ENCODE results near the gene UBE2R2.
"Not testable (repeated sequence)": the region's sequence is repeated elsewhere in the genome, so short reads cannot be mapped to it uniquely, and the experiment has no call there.

The UBE2R2 gene

GRCh38 chr9:33787839-33788238, 29.1 kb upstream of the UBE2R2 start (continued):
- no peak for TF ChIP-seq ZBTB11 (tag by site-specific recombination; conservative IDR thresholded peaks at IDR 0.05; ENCODE audit: low read depth)

- not testable (repeated sequence) for H3K4me1 ChIP-seq (ENCODE audit: control insufficient read depth, insufficient read depth, low read length); H3K9me3 ChIP-seq (ENCODE audit: control insufficient read depth, insufficient read depth, low read depth, low read length); H3K4me3 ChIP-seq (ENCODE audit: low read depth, low read length); H3K36me3 ChIP-seq (ENCODE audit: control insufficient read depth in 2 of 2, insufficient read depth in 1 of 2, low read length in 2 of 2); H3K27ac ChIP-seq (ENCODE audit: extremely low read depth, low read depth, low read length)
- ChIA-PET POLR2A (interaction anchor here (0.6 kb wide), 1 partner anchor 112 kb away, joined by 3 read pairs; no protein-coding TSS in a partner anchor), CTCF (interaction anchor here (0.8 to 1.5 kb wide), 2 partner anchors 11 to 135 kb away, joined by 4 to 5 read pairs; no protein-coding TSS in a partner anchor)
Observed at GRCh38 chr9:33789429-33789828, 27.5 kb upstream of the UBE2R2 start.

- ChIA-PET CTCF (interaction anchor here (2.0 to 2.6 kb wide), 3 partner anchors 12 to 53 kb away, joined by 6 to 24 read pairs (median 19); no protein-coding TSS in a partner anchor), POLR2A (no interaction called here)
- Histone ChIP-seq H3K27ac (ENCODE audit: extremely low read depth, low read depth, low read length) (no peak overlapping the region), H3K9me3 (ENCODE audit: control insufficient read depth, insufficient read depth, low read depth, low read length) (no peaks in the 10 kb centered on the region), H3K36me3 (ENCODE audit: control insufficient read depth in 2 of 2, insufficient read depth in 1 of 2, low read length in 2 of 2) (no peaks in the 10 kb centered on the region), H3K4me3 (ENCODE audit: low read depth, low read length) (no peak overlapping the region), H3K4me1 (ENCODE audit: control insufficient read depth, insufficient read depth, low read length) (no peaks in the 10 kb centered on the region)
- TF ChIP-seq ZNF560 (tag by site-specific recombination; IDR thresholded peaks at IDR 0.05; ENCODE audit: borderline replicate concordance) = no peak
- no peak for TF ChIP-seq ZNF112 (tag by site-specific recombination; IDR thresholded peaks at IDR 0.05)
- TF ChIP-seq ZNF211 (tag by site-specific recombination; IDR thresholded peaks at IDR 0.05; ENCODE audit: low read depth) = no peak
- no peak for TF ChIP-seq ZNF571 (tag by site-specific recombination; IDR thresholded peaks at IDR 0.05)
- no peak for TF ChIP-seq ZIC2 (tag by site-specific recombination; IDR thresholded peaks at IDR 0.05)
- no peak for TF ChIP-seq ZNF221 (tag by site-specific recombination; IDR thresholded peaks at IDR 0.05; ENCODE audit: borderline replicate concordance)
- no peak for TF ChIP-seq GLI4 (tag by site-specific recombination; IDR thresholded peaks at IDR 0.05)
- no peak for TF ChIP-seq KLF16 (tag by site-specific recombination; IDR thresholded peaks at IDR 0.05)
Observed at GRCh38 chr9:33791117-33791516, 25.8 kb upstream of the UBE2R2 start.

GRCh38 chr9:33793496-33793895, 23.5 kb upstream of the UBE2R2 start:
- H3K9me3 ChIP-seq (ENCODE audit: control insufficient read depth, insufficient read depth, low read depth, low read length); H3K4me1 ChIP-seq (ENCODE audit: control insufficient read depth, insufficient read depth, low read length); CTCF ChIA-PET; H3K4me3 ChIP-seq (ENCODE audit: low read depth, low read length); H3K27ac ChIP-seq (ENCODE audit: extremely low read depth, low read depth, low read length); H3K36me3 ChIP-seq (ENCODE audit: control insufficient read depth in 2 of 2, insufficient read depth in 1 of 2, low read length in 2 of 2); POLR2A ChIA-PET: not testable (repeated sequence)

- Histone ChIP-seq H3K9me3 (ENCODE audit: control insufficient read depth, insufficient read depth, low read depth, low read length) (no peaks in the 10 kb centered on the region), H3K27ac (ENCODE audit: extremely low read depth, low read depth, low read length) (no peak overlapping the region), H3K4me3 (ENCODE audit: low read depth, low read length) (no peak overlapping the region), H3K4me1 (ENCODE audit: control insufficient read depth, insufficient read depth, low read length) (no peaks in the 10 kb centered on the region), H3K36me3 (ENCODE audit: control insufficient read depth in 2 of 2, insufficient read depth in 1 of 2, low read length in 2 of 2) (no peaks in the 10 kb centered on the region)
- CTCF ChIA-PET = interaction anchor here (1.3 kb wide), 1 partner anchor 19 kb away, joined by 10 read pairs; no protein-coding TSS in a partner anchor
- POLR2A ChIA-PET = no interaction called here
- TF ChIP-seq ZNF26 (tag by site-specific recombination; IDR thresholded peaks at IDR 0.05) = no peak
- TF ChIP-seq ZNF311 (tag by site-specific recombination; IDR thresholded peaks at IDR 0.05; ENCODE audit: borderline replicate concordance) = no peak
- no peak for TF ChIP-seq HOXA7 (CRISPR knock-in tag; IDR thresholded peaks at IDR 0.05; ENCODE audit: borderline replicate concordance)
- no peak for TF ChIP-seq ZNF169 (tag by site-specific recombination; IDR thresholded peaks at IDR 0.05)
- no peak for TF ChIP-seq HIC1 (tag by site-specific recombination; IDR thresholded peaks at IDR 0.05)
- TF ChIP-seq ZNF19 (tag by site-specific recombination; IDR thresholded peaks at IDR 0.05; ENCODE audit: low read depth) = no peak
- TF ChIP-seq ZNF221 (tag by site-specific recombination; IDR thresholded peaks at IDR 0.05; ENCODE audit: borderline replicate concordance) = no peak
- TF ChIP-seq SALL2 (tag by site-specific recombination; IDR thresholded peaks at IDR 0.05; ENCODE audit: borderline replicate concordance) = no peak
- no peak for TF ChIP-seq ZNF10 (tag by site-specific recombination; IDR thresholded peaks at IDR 0.05)
- TF ChIP-seq ZNF354C (tag by site-specific recombination; IDR thresholded peaks at IDR 0.05; ENCODE audit: borderline replicate concordance, low read depth) = no peak
Observed at GRCh38 chr9:33794560-33794959, 22.4 kb upstream of the UBE2R2 start.
